Esophagus squamous epithelium (tissue), 4 donors: ENCODE measurements around the gene NR1H2.

Experiments
- CTCF ChIP-seq, 6 experiments: fragments of 450-650 bp in 4 of 6; fragments of 200-600 bp in 2 of 6; sonication (generic) in 2 of 6; IDR thresholded peaks; one replicate each; pipeline ENCODE4 v1.5.1; 2016 to 2019; ENCODE audit warnings: antibody characterized with exemption in 6 of 6, mild to moderate bottlenecking in 4 of 6, moderate library complexity in 4 of 6
- POLR2A ChIP-seq, 4 donors: fragments of 450-650 bp; IDR thresholded peaks; one replicate each; pipeline ENCODE4 v1.6.1; 2017; ENCODE audit warnings: antibody characterized with exemption in 4 of 4, mild to moderate bottlenecking in 4 of 4, moderate library complexity in 3 of 4

- TF ChIP-seq POLR2A (IDR thresholded peaks at IDR 0.05): no peak
- TF ChIP-seq CTCF (IDR thresholded peaks at IDR 0.05): no peak
Observed at GRCh38 chr19:50371914-50372475, 4.3 kb upstream of the NR1H2 start.
